ENCODE data around the gene BTLA.
"Not testable (repeated sequence)": the region's sequence is repeated elsewhere in the genome, so short reads cannot be mapped to it uniquely, and the experiment has no call there.

BTLA gene

DNA sequence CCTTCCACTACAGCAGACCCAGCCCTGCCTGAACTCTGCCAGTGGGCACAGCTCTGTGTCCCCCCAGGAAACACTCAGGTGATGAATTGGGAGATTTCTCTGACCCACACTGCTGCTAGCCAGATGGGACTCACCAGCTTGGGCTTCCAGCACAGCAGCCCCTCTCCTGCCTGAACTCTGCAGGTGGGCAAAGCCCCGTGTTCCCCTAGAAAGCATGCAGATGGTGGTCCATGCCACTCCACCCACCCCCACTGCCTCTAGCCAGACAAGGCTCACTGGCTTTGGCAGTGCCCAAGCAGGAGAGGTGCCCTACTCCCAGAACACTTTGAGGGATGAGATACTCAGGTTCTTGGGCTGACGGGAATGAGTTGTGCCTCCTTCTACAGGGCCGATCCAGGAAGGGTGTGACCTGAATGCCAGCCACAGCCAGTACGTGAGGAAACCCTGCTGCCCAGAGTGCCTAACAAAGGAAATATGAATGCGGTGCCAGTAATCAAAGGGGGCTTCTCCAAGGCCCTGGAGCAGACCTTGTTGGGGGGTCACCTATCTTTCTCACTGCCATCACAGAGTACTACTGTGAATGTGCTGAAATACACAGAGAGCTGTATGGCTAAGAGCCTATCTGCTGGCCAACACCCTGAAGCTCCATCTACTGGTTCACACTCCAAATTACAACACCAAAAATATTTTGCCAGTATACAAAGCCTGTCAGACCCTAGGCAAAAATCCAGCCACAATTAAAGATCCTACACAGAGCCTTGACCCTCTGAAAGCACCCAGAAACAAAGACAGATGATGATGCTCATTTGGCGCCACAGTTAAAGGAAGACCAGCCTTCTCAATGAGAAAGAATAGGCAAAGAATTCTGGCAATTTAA is 61.9 kb downstream of the BTLA start:
- peak; percentile 45 for DNase-seq (ENCODE audit: low spot score)
- TF ChIP-seq, protein P1, sequence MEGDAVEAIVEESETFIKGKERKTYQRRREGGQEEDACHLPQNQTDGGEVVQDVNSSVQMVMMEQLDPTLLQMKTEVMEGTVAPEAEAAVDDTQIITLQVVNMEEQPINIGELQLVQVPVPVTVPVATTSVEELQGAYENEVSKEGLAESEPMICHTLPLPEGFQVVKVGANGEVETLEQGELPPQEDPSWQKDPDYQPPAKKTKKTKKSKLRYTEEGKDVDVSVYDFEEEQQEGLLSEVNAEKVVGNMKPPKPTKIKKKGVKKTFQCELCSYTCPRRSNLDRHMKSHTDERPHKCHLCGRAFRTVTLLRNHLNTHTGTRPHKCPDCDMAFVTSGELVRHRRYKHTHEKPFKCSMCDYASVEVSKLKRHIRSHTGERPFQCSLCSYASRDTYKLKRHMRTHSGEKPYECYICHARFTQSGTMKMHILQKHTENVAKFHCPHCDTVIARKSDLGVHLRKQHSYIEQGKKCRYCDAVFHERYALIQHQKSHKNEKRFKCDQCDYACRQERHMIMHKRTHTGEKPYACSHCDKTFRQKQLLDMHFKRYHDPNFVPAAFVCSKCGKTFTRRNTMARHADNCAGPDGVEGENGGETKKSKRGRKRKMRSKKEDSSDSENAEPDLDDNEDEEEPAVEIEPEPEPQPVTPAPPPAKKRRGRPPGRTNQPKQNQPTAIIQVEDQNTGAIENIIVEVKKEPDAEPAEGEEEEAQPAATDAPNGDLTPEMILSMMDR (IDR thresholded peaks at IDR 0.05; ENCODE audit: borderline replicate concordance, control extremely low read depth, extremely low read depth, insufficient read depth, missing control alignments): peak; percentile 48

DNA sequence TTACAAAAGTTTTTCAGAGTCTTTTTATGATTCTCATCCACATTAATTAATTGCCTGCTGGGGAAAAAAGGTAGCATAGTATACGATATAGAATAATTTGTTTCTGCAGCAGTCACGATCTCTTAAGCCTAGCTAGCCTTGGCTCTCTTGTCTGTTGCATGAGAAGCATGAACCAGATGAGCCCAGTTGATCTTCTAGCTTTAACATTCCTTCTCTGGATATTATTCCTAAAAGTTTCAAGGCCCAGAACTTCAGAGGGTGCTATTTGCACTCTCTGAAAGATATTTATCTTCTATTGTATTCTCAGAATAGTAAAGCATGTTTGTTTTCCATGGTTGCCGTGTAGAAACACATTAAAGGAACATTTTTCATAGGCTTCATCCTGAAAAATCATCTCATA is 69.3 kb downstream of the BTLA start:
- in situ Hi-C loops (cut with MboI; ENCODE audit: low sequenced_read_pairs, unreplicated experiment): no loop called here
- TF ChIP-seq, protein P1 (IDR thresholded peaks at IDR 0.05; ENCODE audit: borderline replicate concordance, control extremely low read depth, extremely low read depth, insufficient read depth, missing control alignments): no peak
- DNase-seq (ENCODE audit: low spot score): no peak

More for the DNA sequence above, 61.9 kb downstream of the BTLA start:
- in situ Hi-C loops (cut with MboI; ENCODE audit: low sequenced_read_pairs, unreplicated experiment): no loop called here

DNA sequence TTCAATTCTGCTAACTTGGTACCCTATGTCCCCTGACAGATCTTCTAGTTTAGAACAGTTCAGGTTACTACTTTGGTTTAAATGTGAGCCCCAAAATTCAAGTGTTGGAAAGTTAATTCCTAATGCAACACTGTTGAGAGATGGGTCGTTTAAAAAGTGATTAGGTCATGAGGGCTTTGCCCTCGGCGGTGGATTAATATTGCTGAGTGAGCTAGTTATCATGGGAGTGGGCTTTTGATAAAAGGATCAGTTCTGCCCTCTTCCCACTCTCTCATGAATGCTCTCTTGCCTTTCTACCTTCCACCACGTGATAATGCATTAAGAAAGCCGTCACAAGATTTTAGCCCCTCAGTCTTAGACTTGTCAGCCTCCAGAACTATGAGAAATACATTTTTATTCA is 72.1 kb downstream of the BTLA start:
- DNase-seq (ENCODE audit: low spot score): no peak
- in situ Hi-C loops (cut with MboI; ENCODE audit: low sequenced_read_pairs, unreplicated experiment): no loop called here
- TF ChIP-seq, protein P1 (IDR thresholded peaks at IDR 0.05; ENCODE audit: borderline replicate concordance, control extremely low read depth, extremely low read depth, insufficient read depth, missing control alignments): no peak

DNA sequence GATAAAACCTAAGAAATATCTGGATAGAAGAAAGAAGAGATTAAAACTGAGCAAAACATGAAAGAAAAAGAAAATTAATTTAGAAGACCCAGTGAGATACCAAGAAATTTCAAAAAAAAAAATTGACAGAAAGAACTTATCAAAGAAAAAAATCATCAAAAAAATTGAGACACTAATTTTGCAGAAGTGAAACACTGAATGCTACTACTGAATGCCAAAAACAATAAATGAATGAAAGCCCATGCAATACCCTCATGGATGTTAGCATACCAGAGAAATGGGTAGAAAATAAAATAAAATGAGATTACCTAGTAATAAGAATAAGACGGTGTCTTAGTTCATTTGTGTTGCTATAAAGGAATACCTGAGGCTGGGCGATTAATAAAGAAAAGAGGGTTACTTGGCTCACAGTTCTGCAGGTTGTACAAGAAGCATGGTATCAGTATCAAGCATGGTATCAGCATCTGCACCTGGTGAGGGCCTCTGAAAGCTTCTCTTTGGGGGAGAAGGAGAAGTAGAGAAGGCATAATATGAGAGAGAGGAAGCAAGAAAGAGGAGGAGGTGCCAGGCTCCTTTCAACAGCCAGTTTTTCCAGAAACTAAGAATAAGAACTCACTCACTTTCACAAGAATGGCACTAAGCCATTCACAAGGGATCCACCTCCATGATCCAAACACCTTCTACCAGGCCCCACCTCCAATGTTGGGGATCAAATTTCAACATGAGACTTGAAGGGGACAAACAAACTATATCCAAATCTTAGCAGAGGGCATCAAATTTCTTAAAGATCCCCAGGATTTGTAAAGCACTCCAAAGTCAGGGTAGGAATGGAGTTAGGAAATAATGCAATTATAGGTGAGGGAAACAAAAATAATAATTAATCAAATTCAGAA is 73.2 kb downstream of the BTLA start:
- in situ Hi-C loops (cut with MboI; ENCODE audit: low sequenced_read_pairs, unreplicated experiment): no loop called here
- TF ChIP-seq, protein P1 (IDR thresholded peaks at IDR 0.05; ENCODE audit: borderline replicate concordance, control extremely low read depth, extremely low read depth, insufficient read depth, missing control alignments): no peak
- no peak for DNase-seq (ENCODE audit: low spot score)

DNA sequence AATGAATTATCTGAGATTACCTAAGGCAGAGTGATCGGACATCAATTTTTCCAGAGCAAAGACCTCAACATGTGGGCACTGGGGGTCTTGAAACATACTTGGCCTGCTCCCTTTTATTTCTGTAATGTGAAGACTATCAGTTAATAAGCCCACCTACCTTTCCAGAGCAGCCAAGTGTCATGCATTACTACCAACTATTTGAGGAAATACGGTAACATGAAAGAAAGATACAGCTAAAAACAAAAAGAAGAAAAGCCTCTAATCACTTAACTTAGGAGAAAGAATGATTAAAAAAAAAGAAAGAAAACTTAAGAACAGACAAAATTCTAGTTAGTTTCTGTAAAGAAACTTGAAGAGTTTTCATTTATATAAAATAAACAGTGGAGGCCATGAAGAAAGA is 73.9 kb downstream of the BTLA start:
- TF ChIP-seq, protein P1 (IDR thresholded peaks at IDR 0.05; ENCODE audit: borderline replicate concordance, control extremely low read depth, extremely low read depth, insufficient read depth, missing control alignments): no peak
- in situ Hi-C loops (cut with MboI; ENCODE audit: low sequenced_read_pairs, unreplicated experiment): no loop called here
- no peak for DNase-seq (ENCODE audit: low spot score)

DNA sequence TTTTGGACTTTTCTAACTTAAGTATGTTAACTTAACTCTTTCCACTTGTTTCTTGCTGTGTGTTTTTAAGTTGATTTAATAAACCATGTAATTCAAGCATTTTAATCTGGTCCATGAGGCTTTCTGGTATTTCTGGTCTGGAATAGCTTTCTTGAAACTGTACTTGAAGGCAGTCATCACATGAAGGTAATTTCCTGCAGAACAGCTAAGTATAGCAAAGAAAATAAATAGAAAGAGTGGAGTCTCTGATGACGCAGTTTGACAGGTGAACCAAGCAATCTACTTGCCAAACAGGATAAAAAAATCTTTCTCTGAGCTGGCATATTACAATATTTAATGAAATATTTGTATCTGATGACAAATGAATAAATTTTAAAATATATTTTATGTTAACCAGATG is 74.9 kb downstream of the BTLA start:
- no peak for DNase-seq (ENCODE audit: low spot score)
- in situ Hi-C loops (cut with MboI; ENCODE audit: low sequenced_read_pairs, unreplicated experiment): no loop called here
- TF ChIP-seq, protein P1 (IDR thresholded peaks at IDR 0.05; ENCODE audit: borderline replicate concordance, control extremely low read depth, extremely low read depth, insufficient read depth, missing control alignments): no peak

DNA sequence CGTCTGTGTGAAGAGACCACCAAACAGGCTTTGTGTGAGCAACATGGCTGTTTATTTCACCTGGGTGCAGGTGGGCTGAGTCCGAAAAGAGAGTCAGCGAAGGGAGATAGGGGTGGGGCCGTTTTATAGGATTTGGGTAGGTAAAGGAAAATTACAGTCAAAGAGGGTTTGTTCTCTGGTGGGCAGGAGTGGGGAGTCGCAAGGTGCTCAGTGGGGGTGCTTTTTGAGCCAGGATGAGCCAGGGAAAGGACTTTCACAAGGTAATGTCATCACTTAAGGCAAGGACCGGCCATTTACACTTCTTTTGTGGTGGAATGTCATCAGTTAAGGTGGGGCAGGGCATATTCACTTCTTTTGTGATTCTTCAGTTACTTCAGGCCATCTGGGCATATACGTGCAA is 76.4 kb downstream of the BTLA start:
- in situ Hi-C loops (cut with MboI; ENCODE audit: low sequenced_read_pairs, unreplicated experiment); DNase-seq (ENCODE audit: low spot score): not testable (repeated sequence)

DNA sequence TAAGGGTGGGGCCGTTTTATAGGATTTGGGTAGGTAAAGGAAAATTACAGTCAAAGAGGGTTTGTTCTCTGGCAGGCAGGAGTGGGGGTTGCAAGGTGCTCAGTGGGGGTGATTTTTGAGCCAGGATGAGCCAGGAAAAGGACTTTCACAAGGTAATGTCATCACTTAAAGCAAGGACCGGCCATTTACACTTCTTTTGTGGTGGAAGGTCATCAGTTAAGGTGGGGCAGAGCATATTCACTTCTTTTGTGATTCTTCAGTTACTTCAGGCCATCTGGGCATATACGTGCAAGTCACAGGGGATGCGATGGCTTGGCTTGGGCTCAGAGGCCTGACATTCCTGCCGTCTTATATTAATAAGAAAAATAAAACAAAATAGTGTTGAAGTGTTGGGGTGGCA is 80.7 kb downstream of the BTLA start:
- DNase-seq (ENCODE audit: low spot score); in situ Hi-C loops (cut with MboI; ENCODE audit: low sequenced_read_pairs, unreplicated experiment): not testable (repeated sequence)
